ENCODE data around the gene CEP97.

The CEP97 gene

DNA sequence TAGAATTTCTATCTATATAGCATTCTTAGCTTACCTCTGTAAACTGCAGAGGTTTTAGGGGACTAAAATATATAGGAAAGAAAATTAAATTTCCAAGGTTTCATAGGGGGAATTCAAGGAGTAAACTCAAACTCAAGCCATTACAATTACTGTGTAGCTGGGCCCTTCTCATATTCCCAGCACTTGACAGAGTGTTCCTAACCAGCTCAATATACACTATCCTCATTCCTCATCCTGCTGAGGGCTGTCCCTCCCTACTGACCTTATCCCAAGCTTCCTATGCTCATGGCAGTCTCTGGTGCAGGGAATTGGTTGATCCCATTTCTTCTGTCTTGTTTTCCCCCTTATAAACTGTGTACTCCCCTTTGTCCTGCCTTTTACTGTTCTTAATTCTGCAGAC lies 88.5 kb downstream of the CEP97 start:
- no peak overlapping the region for H3K4me3 ChIP-seq (ENCODE audit: low read depth, low read length)
- no peak for DNase-seq (ENCODE audit: low read depth, low spot score)
- TF ChIP-seq, protein P1, sequence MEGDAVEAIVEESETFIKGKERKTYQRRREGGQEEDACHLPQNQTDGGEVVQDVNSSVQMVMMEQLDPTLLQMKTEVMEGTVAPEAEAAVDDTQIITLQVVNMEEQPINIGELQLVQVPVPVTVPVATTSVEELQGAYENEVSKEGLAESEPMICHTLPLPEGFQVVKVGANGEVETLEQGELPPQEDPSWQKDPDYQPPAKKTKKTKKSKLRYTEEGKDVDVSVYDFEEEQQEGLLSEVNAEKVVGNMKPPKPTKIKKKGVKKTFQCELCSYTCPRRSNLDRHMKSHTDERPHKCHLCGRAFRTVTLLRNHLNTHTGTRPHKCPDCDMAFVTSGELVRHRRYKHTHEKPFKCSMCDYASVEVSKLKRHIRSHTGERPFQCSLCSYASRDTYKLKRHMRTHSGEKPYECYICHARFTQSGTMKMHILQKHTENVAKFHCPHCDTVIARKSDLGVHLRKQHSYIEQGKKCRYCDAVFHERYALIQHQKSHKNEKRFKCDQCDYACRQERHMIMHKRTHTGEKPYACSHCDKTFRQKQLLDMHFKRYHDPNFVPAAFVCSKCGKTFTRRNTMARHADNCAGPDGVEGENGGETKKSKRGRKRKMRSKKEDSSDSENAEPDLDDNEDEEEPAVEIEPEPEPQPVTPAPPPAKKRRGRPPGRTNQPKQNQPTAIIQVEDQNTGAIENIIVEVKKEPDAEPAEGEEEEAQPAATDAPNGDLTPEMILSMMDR (IDR thresholded peaks at IDR 0.05; ENCODE audit: insufficient read depth, low read length, missing control alignments) = no peak
- ChIA-PET POLR2A (interaction anchor here (2.9 kb wide), 1 partner anchor 37 kb away, joined by 11 read pairs; the partner anchor contains the start of gene NFKBIZ), CTCF (interaction anchor here (0.5 to 27.9 kb wide), 11 partner anchors 9 to 725 kb away, joined by 3 to 1077 read pairs (median 4); no protein-coding TSS in a partner anchor)

DNA sequence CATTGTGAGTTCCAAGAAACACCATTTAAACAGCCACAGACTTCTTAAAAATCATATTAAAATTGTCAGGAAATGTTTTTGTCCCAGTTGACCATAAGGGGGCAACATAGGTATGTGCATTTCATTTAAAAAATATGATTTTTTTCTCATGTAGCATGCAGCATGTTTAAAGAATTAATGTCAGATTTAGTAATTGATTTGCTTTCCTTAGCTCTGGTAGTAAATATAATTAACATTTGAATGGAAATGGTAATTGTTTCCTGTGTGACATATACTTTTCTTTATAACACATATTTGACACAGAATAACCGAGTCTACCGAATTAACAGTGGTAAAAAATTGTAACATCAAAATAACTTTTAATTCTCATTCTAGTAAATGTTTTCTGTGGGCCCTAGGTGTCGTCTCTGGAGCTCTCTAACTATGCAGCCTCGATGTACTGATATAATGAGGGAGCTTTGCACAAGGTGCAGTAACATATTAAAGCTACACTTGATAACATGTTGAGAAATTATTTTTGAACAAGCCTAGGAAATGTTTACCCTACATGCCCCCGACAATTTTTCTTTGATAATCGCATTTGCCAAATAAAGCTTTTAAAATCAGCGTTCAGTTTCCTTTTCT lies 89.5 kb downstream of the CEP97 start:
- H3K4me3 ChIP-seq (ENCODE audit: low read depth, low read length) = no peak overlapping the region
- no peak for DNase-seq (ENCODE audit: low read depth, low spot score)
- TF ChIP-seq, protein P1 (IDR thresholded peaks at IDR 0.05; ENCODE audit: insufficient read depth, low read length, missing control alignments) = peak; percentile 26
- POLR2A ChIA-PET = interaction anchor here (2.9 kb wide), 1 partner anchor 36 kb away, joined by 11 read pairs; the partner anchor contains the start of gene NFKBIZ
- CTCF ChIA-PET = interaction anchor here (0.8 to 27.9 kb wide), 32 partner anchors 9 to 726 kb away, joined by 3 to 1077 read pairs (median 4); no protein-coding TSS in a partner anchor

DNA sequence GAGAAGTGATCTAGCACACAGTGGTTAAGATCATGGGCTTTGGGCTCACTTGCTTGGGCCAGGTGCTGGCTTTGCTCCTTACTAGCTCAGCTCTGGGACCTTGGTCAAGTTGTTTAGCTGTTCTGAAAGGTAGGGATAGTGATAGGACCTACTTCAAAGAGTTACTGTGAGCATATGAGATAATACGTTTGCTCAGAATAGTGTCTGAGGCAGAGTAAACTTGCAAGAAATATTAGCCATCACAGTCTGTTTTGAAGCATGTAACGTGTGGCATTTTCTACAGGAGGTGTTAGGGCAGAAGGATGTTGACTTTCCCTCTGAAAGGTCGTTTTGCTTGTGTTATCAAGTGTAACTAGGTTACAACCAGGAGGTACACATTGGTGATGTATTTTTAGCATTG lies 90.4 kb downstream of the CEP97 start:
- H3K4me3 ChIP-seq (ENCODE audit: low read depth, low read length) = no peak overlapping the region
- no peak for DNase-seq (ENCODE audit: low read depth, low spot score)
- ChIA-PET POLR2A (interaction anchor here (0.6 to 2.9 kb wide), 2 partner anchors 35 to 373 kb away, joined by 3 to 11 read pairs; partner anchors contain the start of gene NFKBIZ), CTCF (interaction anchor here (1.0 to 27.9 kb wide), 22 partner anchors 8 to 725 kb away, joined by 3 to 1077 read pairs (median 5); no protein-coding TSS in a partner anchor)
- TF ChIP-seq, protein P1 (IDR thresholded peaks at IDR 0.05; ENCODE audit: insufficient read depth, low read length, missing control alignments) = no peak

DNA sequence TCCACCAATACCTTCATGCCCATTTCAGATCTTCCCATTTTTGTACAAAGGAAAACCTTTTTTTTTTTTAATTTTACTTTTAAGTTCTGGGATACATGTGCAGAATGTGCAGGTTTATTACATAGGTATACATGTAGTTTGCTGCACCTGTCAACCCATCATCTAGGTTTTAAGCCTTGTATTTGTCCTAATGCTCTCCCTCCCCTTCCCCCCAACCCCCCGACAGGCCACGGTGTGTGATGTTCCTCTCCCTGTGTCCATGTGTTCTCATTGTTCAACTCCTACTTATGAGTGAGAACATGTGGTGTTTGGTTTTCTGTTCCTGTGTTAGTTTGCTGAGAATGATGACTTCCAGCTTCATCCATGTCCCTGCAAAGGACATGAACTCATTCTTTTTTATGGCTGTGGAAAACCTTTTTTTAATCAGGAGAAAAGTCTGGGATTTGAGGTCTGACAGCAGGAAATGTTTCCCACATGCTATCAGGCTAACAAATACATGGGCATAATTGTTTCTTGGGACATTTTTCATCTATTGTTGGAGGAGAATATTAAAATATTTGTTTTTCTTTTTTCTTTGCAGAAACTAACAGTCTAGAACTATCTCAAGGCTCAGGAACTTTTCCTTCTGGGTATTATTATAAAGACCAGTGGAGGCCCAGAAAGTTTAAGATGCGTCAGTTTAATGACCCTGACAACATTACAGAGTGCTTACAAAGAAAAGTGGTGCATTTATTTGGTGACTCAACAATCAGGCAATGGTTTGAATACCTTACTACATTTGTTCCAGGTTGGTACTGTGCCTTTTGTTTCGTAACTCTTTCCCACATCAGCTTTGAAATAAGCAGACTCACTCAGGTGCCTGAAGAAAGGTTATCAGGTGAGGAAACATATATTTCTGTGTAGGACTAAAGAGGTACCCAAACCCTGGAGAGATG lies 92.1 kb downstream of the CEP97 start:
- no peak for DNase-seq (ENCODE audit: low read depth, low spot score)
- POLR2A ChIA-PET = no interaction called here
- CTCF ChIA-PET = interaction anchor here (2.6 to 27.9 kb wide), 3 partner anchors 11 to 411 kb away, joined by 21 to 1077 read pairs (median 27); no protein-coding TSS in a partner anchor
- H3K4me3 ChIP-seq (ENCODE audit: low read depth, low read length) = no peak overlapping the region
- TF ChIP-seq, protein P1 (IDR thresholded peaks at IDR 0.05; ENCODE audit: insufficient read depth, low read length, missing control alignments) = no peak

DNA sequence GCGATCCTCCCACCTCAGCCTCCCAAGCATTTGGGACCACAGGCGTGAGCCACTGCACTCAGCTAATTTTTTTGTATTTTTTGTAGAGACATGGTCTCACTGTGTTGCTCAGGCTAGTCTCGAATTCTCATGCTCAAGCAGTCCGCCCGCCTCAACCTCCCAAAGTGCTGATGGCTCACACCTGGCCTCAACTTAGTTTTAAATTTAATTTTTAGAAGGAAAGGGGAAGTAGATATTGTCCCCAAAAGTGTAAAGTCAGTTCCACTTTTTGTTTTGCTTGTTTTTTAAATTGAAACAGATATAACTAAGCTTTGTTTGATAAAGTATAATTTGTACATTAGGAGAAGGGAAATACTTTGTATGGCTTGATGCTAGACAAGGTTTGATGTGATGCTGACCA lies 93.6 kb downstream of the CEP97 start:
- CTCF ChIA-PET = interaction anchor here (1.3 to 27.9 kb wide), 4 partner anchors 12 to 409 kb away, joined by 4 to 1077 read pairs (median 24); no protein-coding TSS in a partner anchor
- POLR2A ChIA-PET = no interaction called here
- TF ChIP-seq, protein P1 (IDR thresholded peaks at IDR 0.05; ENCODE audit: insufficient read depth, low read length, missing control alignments) = no peak
- no peak for DNase-seq (ENCODE audit: low read depth, low spot score)
- H3K4me3 ChIP-seq (ENCODE audit: low read depth, low read length) = no peak overlapping the region
